GM21529 (cell line): Measurements from ENCODE around the gene BMPR1A.
"Not testable (repeated sequence)": the region's sequence is repeated elsewhere in the genome, so short reads cannot be mapped to it uniquely, and the experiment has no call there.

Experiments used
- ATAC-seq: cut with Tn5 transposase; IDR thresholded peaks from one replicate; pipeline ENCODE4 v1.9.1; 2021; ENCODE audit not compliant: unreplicated experiment

The BMPR1A gene

DNA sequence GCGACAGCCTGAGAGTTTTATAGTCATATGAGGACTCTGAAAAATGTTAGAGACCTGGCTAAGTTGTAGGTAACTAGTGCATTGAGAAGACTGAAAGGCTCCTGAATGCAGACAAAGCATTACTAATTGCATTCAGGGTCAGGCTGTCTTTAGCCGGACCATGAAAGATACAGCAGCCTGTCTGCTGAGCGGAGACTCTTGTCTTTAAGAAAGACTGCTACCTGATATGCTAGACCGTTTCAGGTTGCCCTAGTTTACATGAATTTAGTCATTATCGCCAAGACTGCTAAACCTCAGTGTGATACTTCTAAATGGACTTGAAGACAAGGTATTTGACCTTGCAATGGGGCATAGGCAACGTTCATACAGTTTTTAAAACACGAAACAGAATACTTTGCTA, 81.2 kb downstream of the BMPR1A start:
- no peak for ATAC-seq

DNA sequence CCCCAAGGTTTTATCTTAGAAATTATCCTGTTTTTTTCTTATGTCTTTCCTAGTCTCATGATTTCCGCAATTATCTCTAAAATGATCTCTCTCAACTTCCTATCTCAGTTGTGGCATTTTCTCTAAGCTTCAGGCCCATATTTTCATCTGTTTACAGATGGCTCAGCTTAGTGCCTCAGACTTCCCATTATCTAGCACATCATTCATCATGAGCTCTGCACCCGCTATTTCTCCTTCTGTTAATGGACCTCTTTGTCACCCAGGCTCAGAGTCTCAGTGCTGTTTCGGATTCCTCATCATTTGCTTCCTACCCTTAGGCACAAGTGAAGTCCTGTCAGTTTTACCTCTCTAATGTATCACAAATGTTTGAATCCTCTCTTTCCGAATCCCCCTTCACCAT, 84.1 kb downstream of the BMPR1A start:
- ATAC-seq, result no peak

DNA sequence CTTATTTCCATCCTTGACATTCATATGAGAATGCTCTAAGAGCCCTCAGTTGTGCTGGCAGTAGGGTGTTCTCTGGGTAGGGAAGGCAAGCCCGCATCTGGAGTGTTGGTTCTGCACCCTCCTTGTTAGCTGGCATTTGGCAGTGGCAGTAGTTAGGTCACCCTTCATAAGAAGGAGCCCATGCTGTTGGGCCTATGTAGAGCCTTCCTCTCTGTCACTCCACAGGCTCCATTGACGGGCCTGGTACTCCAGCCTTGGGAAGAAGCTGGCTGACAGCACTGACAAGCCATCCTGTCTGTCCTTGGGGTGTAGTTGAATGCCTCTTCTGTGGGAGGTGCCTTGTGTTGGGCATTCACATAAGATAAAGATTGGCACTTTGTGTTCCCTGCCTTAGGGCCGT, 89.7 kb downstream of the BMPR1A start:
- ATAC-seq, result no peak

DNA sequence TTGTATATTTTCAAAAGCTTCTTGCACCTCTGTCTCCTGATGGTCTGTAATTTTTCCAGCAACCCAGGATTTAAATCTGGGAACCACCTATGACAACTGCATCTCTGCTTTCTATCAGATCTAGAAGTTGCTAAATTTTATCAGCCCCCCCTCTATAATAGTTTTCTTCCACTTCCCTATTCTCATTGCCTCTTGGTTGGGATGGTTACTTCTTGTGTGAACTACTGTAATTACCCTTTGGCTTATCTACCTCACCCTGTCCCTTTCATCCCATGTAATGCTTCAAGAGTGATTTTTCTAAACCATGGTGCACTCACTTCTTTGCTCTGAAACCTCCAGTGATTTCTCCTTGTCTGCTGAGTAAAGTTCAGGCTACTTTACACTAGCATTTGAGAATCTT, 92.3 kb downstream of the BMPR1A start:
- ATAC-seq, result no peak

DNA sequence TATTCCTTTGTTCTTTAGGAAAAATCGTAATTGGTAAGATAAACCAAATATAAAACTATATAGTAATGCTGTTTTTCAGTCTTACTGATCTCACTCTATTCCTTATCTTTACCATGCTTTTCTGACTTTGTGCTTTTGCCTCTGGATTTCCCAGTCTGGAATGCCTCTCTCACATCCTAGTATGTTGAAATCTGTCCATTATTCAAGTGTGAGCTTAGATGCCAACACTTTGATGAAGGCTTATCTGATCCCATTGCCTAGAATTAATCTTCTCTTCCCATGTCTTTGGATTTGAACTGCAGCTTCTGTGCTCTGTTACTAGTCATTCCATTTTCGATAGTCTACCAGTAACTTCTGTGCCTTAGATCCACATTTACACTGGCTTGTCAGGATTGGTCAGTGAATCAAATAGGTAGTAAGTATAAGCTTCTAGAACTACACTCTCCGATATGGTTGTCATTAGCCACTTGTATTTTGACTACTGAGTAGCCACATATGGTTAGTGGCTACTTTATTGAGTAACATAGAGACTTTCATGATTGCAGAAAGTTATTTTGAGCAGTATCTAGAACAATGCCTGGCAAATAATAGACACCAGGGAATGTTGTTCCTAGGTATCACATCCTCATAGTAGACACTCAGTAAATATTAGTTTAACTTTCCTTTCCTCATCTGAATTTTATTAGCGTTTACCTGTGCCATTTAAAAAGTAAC, 92.9 kb downstream of the BMPR1A start:
- ATAC-seq, result peak; percentile 90

DNA sequence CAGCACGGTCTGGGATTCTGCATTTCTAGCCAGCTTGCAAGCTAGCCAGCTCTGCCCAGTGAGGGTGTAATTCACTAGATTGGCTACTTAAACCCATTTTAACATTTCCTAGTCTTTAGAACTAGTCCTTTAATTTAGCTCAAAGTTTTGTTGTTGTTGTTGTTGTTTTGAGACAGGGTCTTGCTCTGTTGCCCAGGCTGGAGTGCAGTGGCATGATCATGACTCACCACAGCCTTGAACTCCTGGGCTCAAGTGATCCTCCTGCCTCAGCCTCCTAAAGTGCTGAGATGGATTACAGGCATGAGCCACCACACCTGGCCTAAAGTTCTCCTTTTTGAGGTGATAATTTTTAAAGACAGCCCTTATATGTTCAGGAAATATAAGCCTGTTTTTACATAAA, 94.1 kb downstream of the BMPR1A start:
- ATAC-seq, result no peak

DNA sequence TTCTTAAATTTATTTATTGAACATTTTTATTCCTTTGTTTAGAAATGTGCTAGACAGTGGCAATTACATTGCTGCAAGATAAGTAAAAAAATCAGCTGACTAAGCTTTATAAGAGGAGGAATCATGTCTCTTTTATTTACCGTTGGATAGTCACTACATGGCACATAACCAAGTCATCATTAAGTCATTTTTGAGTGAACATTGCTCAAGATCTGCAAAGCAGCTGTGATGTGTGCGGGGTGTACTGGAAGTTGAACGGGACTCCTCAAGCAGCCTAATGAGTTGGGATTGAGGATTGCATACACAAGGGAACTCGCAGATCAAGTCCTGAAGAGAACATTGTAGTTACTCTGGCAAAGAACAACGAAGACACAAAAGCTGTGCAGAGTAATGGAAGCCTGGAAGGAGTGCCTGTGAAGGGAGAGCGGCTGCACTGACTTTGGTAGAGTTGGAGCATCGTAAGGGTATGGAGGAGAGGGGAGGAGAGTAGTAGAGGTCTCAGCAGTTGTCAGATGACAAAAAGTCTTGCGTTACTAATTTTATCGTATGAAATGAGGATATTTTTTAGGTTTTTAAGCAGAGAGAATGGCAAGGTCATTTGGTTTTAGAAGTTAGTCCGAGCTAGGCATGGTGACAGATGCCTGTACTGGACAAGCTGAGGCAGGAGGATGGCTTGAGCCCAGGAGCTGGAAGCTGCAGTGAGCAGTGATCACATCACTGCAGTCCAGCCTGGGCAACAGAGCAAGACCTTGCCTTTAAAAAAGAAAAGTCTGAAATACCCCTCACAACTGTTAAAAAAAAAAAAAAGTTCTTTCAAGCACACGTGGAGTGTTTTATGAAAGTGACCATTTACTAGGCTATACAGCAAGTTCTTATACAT, 95.1 kb downstream of the BMPR1A start:
- ATAC-seq, result no peak

DNA sequence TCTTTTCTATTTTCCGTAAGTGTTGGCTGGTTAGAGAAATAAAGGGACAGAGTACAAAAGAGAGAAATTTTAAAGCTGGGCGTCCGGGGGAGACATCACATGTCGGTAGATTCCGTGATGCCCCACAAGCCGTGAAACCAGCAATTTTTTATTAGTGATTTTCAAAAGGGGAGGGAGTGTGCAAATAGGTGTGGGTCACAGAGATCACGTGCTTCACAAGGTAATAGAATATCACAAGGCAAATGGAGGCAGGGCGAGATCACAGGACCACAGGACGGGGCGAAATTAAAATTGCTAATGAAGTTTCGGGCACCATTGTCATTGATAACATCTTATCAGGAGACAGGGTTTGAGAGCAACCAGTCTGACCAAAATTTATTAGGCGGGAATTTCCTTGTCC, 97.2 kb downstream of the BMPR1A start:
- not testable (repeated sequence) for ATAC-seq

DNA sequence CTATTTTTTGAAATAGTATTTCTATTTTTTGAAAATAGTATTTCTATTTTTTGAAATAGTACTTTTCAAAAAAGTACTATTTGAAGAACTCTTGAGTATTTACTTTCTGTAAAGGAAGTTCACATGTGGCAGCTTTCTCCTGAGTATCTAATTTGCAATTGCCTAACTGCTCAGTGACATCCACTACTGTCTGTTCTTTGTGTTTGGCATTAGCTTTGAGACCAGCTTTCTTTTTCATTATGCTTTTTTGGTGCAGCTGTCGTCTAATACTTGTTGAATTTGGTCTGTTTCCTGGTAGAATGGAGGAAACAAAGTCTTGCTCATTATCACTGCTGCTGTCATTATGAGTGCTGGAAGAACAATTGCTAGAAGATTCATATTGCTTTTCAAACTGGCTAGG, 99.1 kb downstream of the BMPR1A start:
- no peak for ATAC-seq

DNA sequence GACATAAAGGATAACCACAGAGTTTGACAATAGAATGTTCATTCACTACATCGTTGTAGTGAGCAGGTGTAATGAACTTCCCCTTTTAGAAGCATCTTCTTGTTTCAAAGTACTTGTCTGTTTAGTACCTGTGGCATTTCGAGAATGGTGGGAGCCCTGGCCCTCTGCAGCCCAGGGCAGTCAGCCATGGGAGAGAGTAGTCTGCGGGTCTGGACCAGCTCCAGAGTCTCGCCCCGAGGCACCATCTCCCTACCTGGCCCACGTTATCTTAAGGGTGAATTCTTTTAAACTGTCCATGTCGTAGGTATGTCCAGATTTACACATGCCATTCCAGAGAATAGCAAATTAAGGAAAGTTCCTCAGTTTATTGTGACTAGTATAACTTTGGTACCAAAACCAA, 99.7 kb downstream of the BMPR1A start:
- ATAC-seq, result no peak

DNA sequence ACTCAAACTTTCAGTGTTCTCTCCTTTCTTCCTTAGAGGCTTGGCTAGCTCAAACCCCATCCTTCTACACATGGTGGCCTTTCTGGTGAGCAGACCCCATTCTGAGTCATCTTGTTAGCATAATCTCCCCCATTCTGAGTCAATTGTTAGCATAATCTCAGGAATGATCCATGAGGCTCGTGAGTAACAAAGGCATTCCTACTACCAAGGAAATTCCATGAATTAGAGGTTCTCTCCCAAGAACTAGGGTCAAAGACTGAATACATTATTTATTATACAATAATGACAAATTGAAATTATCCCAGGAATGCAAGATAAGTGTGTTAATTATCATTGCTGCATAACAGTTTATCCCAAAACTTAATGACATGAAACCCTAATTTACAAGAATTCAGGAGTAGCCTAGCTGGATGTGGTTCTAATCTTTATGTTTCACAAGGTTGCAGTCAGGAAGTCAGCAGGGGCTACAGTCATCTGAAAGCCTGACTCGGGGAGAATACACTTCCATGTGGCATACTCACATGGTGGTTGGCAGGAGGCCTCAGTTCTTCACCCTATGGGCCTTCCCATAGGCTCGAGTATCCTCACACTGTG, 100.8 kb downstream of the BMPR1A start:
- no peak for ATAC-seq

DNA sequence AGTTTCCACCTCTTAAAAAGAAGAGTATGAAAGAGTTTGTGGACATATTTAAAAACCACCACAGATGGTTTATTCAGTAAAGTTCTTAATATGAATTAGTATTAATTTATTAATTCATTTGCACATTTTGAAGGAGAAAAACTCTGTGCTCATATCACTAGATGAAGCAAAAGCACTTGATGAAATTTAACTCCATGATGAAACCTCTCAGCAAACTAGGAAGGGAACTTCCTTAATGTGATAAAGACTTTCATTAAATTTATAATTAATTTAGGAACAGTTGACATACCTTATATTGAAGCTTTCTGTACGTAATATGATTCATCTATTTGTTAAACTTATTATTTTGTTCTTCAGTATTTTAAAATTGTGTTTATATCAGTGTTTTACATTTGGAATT, 101.6 kb downstream of the BMPR1A start:
- no peak for ATAC-seq

DNA sequence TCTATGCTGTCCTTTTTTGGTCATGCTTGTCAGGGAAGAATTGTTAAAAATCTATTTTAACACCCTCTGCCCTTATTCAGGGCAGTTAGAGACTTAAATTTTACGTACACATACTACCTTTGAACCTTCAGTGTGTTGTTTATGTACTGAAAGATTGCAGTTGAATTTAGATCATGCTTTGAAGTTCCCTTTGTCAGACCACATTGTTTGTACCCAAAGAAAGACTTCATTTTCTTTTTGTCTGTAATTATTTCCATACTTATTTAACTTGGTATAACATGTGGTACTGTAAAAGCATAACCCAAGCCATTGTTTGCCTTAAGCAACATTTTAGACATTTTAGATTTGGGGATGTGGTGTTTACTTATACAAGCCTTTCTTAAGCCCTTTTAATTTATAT, 104.9 kb downstream of the BMPR1A start:
- no peak for ATAC-seq

DNA sequence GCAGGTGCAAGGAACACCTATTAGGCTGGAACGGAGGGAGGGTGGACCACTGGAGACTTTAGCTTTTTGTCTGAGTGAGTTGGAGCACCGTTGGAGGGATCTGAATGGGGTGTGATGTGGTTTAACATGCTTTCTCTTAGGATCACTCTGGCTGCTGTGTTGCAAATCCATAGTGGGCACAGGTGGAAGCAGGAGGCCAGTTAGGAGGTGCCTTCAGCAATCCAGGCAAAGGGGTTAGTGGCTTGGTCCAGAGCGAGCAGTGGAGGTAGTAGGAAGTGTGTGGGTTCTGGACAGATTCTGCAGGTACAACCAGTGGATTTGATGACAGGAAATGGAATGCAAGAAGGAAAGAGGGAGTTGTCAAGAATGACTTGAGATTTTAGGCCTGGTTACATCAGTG, 106.0 kb downstream of the BMPR1A start:
- no peak for ATAC-seq

DNA sequence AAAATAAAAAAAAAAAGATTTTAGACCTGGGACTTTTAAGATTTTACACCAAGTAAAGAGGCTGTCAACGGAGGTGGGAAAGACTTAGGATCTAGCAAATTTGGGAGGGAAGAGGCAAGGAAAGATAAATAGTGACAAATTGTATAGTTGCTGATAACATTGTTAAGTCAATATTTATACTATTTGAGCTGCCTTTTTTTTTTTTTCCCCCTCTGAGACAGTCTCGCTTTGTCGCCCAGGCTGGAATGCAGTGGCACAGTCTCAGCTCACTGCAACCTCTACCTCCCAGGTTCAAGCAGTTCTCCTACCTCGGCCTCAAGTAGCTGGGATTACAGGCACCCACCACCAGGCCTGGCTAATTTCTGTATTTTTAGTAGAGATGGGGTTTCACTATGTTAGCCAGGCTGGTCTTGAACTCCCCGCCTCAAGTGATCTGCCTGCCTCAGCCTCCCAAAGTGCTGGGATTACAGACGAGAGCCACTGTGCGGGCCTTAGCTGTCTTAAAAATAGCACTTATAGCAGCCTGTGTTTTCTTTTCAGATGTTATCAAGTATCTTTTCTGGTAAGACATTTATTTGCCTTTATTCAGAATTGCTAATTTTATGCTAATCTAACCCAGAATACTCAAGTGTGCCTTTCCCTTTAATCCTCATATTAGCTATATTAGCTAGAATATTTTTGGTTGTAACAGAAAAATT, 106.5 kb downstream of the BMPR1A start:
- ATAC-seq, result no peak

DNA sequence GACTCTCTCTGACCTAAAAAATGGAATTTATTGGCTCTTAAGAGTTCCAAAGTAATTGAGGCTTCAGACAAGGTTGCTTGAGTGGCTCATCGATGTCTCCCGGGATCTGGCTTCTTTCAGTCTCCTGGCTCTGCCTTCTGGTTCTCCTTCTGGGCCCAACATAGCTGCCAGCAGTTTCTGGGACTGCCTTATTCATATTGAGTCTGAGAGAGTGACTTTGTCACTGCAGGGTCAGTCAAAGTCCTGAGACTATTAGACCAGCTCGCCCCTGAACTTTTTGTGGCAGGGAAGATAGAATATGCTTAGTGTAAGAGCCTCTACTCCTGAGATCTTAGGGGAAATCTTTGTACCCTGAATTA, 107.0 kb downstream of the BMPR1A start:
- no peak for ATAC-seq

DNA sequence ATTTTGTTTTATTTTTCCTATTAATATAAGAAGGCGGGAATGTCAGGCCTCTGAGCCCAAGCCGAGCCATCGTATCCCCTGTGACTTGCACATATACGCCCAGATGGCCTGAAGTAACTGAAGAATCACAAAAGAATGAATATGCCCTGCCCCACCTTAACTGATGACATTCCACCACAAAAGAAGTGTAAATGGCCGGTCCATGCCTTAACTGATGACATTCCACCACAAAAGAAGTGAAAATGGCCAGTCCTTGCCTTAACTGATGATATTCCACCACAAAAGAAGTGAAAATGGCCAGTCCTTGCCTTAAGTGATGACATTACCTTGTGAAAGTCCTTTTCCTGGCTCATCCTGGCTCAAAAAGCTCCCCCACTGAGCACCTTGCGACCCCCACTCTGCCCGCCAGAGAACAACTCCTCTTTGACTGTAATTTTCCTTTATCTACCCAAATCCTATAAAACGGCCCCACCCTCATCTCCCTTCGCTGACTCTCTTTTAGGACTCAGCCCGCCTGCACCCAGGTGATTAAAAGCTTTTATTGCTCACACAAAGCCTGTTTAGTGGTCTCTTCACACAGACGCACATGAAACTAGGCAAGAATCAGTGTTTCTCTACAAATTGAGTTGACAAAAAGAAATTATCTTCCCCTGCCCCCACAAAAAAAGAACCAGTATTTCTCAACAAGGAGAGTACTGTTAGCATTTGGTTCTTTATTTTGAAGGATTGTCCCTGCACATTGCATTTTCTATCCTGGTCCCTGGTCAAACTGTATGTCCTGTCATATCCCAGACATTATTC, 108.8 kb downstream of the BMPR1A start:
- ATAC-seq, result not testable (repeated sequence)

DNA sequence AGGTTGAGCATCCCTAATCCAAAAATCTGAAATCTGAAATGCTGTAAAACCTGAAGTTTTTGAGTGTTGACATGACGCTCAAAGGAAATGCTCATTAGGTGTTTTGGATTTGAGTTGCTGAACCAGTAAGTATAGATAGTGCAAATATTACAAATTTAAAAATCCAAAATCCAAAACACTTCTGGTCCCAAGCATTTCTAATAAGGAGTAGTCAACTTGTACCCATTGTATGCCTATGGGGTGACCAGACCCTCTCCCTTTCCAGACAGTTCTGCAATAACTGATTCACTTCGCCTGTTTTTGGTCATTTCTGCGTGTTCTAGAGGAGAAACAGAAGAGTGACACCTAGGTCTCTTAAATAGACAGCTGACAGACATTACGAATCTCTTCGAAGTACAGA, 110.7 kb downstream of the BMPR1A start:
- ATAC-seq, result no peak

DNA sequence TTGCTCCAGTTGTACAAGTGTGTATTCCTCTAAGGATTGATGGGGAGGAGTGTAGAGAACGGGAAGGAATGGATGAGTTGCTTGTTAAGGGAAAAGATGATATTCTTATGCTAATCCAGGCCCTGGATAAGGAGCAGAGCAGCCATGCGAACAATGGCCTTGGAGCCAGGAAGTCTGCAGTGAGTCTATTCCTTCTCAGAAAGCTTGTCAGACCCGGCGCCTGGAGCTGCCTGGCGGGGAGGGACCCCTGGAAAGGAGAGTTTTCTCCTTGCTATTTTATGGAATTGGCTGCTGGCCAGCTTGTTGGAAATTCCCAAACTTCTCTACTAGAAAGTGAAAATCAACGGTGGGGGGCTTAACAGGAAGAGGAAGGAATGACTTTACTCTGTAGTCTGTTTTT, 111.9 kb downstream of the BMPR1A start:
- no peak for ATAC-seq

DNA sequence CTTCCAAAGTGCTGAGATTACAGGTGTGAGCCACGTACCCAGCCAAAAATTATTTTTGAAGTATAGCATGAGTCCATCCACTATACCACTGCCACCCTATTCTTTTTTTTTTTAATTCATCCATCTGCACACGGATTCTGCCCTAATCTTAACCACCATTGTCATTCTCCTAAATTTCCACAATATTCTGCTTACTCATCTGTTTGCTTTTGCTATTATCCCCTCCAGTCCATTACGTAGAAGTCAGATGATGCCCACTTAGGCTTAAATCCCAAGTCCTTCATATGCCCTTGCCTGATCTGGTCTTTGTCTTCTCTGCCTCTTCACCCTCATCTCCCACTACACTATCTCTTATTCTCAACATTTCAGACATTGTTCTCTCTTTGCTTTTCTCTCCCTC, 114.3 kb downstream of the BMPR1A start:
- no peak for ATAC-seq
